ENCODE data around the gene ADGRL3. TPM values are rescaled to one million over a fixed set of nuclear protein-coding genes. Genes with fewer than 3 reads are reported as not detected.

ADGRL3 gene
- total and polyA plus RNA-seq, 12 donors = 2.4 to 182 (median 22.1) TPM

- Histone ChIP-seq H3K27me3 (no peaks in the 10 kb centered on the region), H3K36me3 (replicated peaks in 1 of 2) (no peaks in the 10 kb centered on the region), H3K4me3 (no peak overlapping the region), H3K4me1 (replicated peaks in 1 of 2) (no peaks in the 10 kb centered on the region), H3K27ac (no peak overlapping the region), H3K9me3 (replicated peaks in 1 of 3) (no peaks in the 10 kb centered on the region)
- intact Hi-C loops (cut with DNase I) = no loop called here
- 87 to 94% (median 90%) methylated on average over 2 of the region's 2 CpGs for WGBS, 4 donors
- no peak for DNase-seq
- TF ChIP-seq POLR2A (IDR thresholded peaks at IDR 0.05) (no peak), CTCF (IDR thresholded peaks at IDR 0.05) (no peak)
Measured at GRCh38 chr4:61296144-61296543, 96.0 kb downstream of the ADGRL3 start.

GRCh38 chr4:61298178-61298740, 98.1 kb downstream of the ADGRL3 start:
- no peak for TF ChIP-seq POLR2A (IDR thresholded peaks at IDR 0.05)
- no peak for TF ChIP-seq CTCF (IDR thresholded peaks at IDR 0.05)
- WGBS, 4 donors = 68 to 77% (median 69%) methylated on average over 4 of the region's 4 CpGs
- peaks cover 0 to 7% (median 0%) of the 10 kb centered on the region in 3 donors for H3K9me3 ChIP-seq (replicated peaks in 1 of 3)
- no peak overlapping the region for H3K27ac ChIP-seq
- no peaks in the 10 kb centered on the region for H3K36me3 ChIP-seq (replicated peaks in 1 of 2)
- H3K4me3 ChIP-seq = no peak overlapping the region
- no peak for DNase-seq
- intact Hi-C loops (cut with DNase I) = no loop called here
- H3K4me1 ChIP-seq (replicated peaks in 1 of 2) = no peaks in the 10 kb centered on the region
- H3K27me3 ChIP-seq = no peaks in the 10 kb centered on the region

- TF ChIP-seq POLR2A (IDR thresholded peaks at IDR 0.05) (no peak), CTCF (IDR thresholded peaks at IDR 0.05) (no peak)
- H3K4me1 ChIP-seq (replicated peaks in 1 of 2) = no peaks in the 10 kb centered on the region
- no peak for DNase-seq
- no peaks in the 10 kb centered on the region for H3K27me3 ChIP-seq
- 67 to 78% (median 74%) methylated on average over 4 of the region's 4 CpGs for WGBS, 4 donors
- no peak overlapping the region for H3K4me3 ChIP-seq
- H3K9me3 ChIP-seq (replicated peaks in 1 of 3) = peaks cover 0 to 7% (median 0%) of the 10 kb centered on the region in 3 donors
- H3K27ac ChIP-seq = no peak overlapping the region
- H3K36me3 ChIP-seq (replicated peaks in 1 of 2) = no peaks in the 10 kb centered on the region
- intact Hi-C loops (cut with DNase I) = no loop called here
Measured at GRCh38 chr4:61299316-61299715, 99.2 kb downstream of the ADGRL3 start.

GRCh38 chr4:61300266-61300844, 100.2 kb downstream of the ADGRL3 start:
- H3K36me3 ChIP-seq (replicated peaks in 1 of 2) = no peaks in the 10 kb centered on the region
- no peak for DNase-seq
- WGBS, 4 donors = 60 to 100% (median 86%) methylated on average over 1 to 2 of the region's 2 CpGs
- no peak overlapping the region for H3K4me3 ChIP-seq
- H3K27me3 ChIP-seq = no peaks in the 10 kb centered on the region
- H3K27ac ChIP-seq = no peak overlapping the region
- TF ChIP-seq CTCF (IDR thresholded peaks at IDR 0.05) (no peak), POLR2A (IDR thresholded peaks at IDR 0.05) (no peak)
- H3K4me1 ChIP-seq (replicated peaks in 1 of 2) = no peaks in the 10 kb centered on the region
- intact Hi-C loops (cut with DNase I) = no loop called here
- H3K9me3 ChIP-seq (replicated peaks in 1 of 3) = peaks cover 0 to 7% (median 0%) of the 10 kb centered on the region in 3 donors

Measured in adrenal gland (tissue), 12 donors.